ENCODE data around the gene PPP3CA.

The PPP3CA gene

GRCh38 chr4:101347267-101347556, at the start of gene PPP3CA:
Gene PPP3CA (minus strand): TSS chr4:101347526.
- no peak for DNase-seq

GRCh38 chr4:101393256-101393655, 45.9 kb upstream of the PPP3CA start:
- no peak for DNase-seq

GRCh38 chr4:101370663-101371210, 23.4 kb upstream of the PPP3CA start:
- no peak for DNase-seq

GRCh38 chr4:101367201-101367600, 19.9 kb upstream of the PPP3CA start:
- DNase-seq: no peak

- no peak for DNase-seq
Measured at GRCh38 chr4:101366331-101366730, 19.0 kb upstream of the PPP3CA start.

- no peak for DNase-seq
Measured at GRCh38 chr4:101357751-101358150, 10.4 kb upstream of the PPP3CA start.

GRCh38 chr4:101356928-101357327, 9.6 kb upstream of the PPP3CA start:
- no peak for DNase-seq

- DNase-seq: no peak
Measured at GRCh38 chr4:101355767-101356702, 8.7 kb upstream of the PPP3CA start.

GRCh38 chr4:101355246-101355645, 7.9 kb upstream of the PPP3CA start:
- no peak for DNase-seq

GRCh38 chr4:101349801-101350064, 2.4 kb upstream of the PPP3CA start:
- no peak for DNase-seq

- DNase-seq: peak; percentile 65
Measured at GRCh38 chr4:101348995-101349800, 1.9 kb upstream of the PPP3CA start.

- no peak for DNase-seq
Measured at GRCh38 chr4:101348367-101348827, 1.1 kb upstream of the PPP3CA start.

GRCh38 chr4:101347557-101348366, 436 bp upstream of the PPP3CA start:
- DNase-seq: peak; percentile 98

- DNase-seq: peak; percentile 72
Measured at GRCh38 chr4:101346351-101347266, 717 bp downstream of the PPP3CA start.

GRCh38 chr4:101345596-101346350, 1.6 kb downstream of the PPP3CA start:
- DNase-seq: no peak

- DNase-seq: peak; percentile 69
Measured at GRCh38 chr4:101345271-101345595, 2.1 kb downstream of the PPP3CA start.

- no peak for DNase-seq
Measured at GRCh38 chr4:101339332-101339731, 8.0 kb downstream of the PPP3CA start.

GRCh38 chr4:101337688-101338087, 9.6 kb downstream of the PPP3CA start:
- DNase-seq: no peak

GRCh38 chr4:101334963-101335572, 12.3 kb downstream of the PPP3CA start:
- peak; percentile 6 for DNase-seq

- no peak for DNase-seq
Measured at GRCh38 chr4:101332424-101332823, 14.9 kb downstream of the PPP3CA start.

- DNase-seq: no peak
Measured at GRCh38 chr4:101331017-101331416, 16.3 kb downstream of the PPP3CA start.
